Prostate gland (tissue), 2 donors: ENCODE data around the gene HSP90AB1. TPM values are rescaled to one million over a fixed set of nuclear protein-coding genes. Genes with fewer than 3 reads are reported as not detected.

Source experiments
- DNase-seq: peaks from one replicate; pipeline ENCODE4 v3.0.0-alpha.2; 2019; ENCODE audit warnings: low spot score
- H3K27ac ChIP-seq, 2 donors: fragments of 200-600 bp; sonication (generic); 2 replicates each; pipeline ENCODE4 v1.5.1; 2017 to 2019
- H3K27me3 ChIP-seq: fragments of 200-600 bp; sonication (generic); replicated peaks from 2 replicates; pipeline ENCODE4 v1.5.1; 2019; ENCODE audit not compliant: insufficient read depth
- H3K36me3 ChIP-seq, 2 donors: fragments of 200-600 bp; sonication (generic); 1 replicate in 1 of 2; 2 replicates in 1 of 2; pipeline versions ENCODE4 v1.5.1 to v1.8.1; 2017 to 2019
- H3K4me1 ChIP-seq: fragments of 200-600 bp; sonication (generic); replicated peaks from 2 replicates; pipeline ENCODE4 v1.5.1; 2019
- H3K4me3 ChIP-seq, 2 donors: fragments of 200-600 bp; sonication (generic); 2 replicates each; pipeline ENCODE4 v1.5.1; 2017 to 2019
- H3K9me3 ChIP-seq: fragments of 200-600 bp; sonication (generic); 2 replicates; pipeline ENCODE4 v1.5.1; 2017
- POLR2A ChIP-seq: fragments of 450-650 bp; IDR thresholded peaks from one replicate; pipeline ENCODE4 v1.6.1; 2016; ENCODE audit warnings: antibody characterized with exemption, mild to moderate bottlenecking
- POLR2AphosphoS5 ChIP-seq: sonication (generic); formaldehyde crosslinking; IDR thresholded peaks from one replicate; pipeline ENCODE4 v1.6.1; 2017; ENCODE audit warnings: antibody characterized with exemption
- WGBS: methylation state at CpG from one replicate; pipeline ENCODE4 v1.1.5; 2018; 5-methylcytosine and 5-hydroxymethylcytosine counted together
- intact Hi-C: fragments of 100-400 bp; cut with DNase I; formaldehyde crosslinking; loops from one replicate; pipeline ENCODE4 v1.14.2; 2022
- total RNA-seq, 2 donors: library from RNA; depleted of rRNA; stranded (reverse); fragments of >200 nt; gene quantifications; one replicate each; pipeline ENCODE4 v1.1.0, GENCODE V29; 2016
- TF ChIP-seq, protein P1 (sequence below), 4 experiments: fragments of 200-600 bp in 2 of 4; fragments of 450-650 bp in 2 of 4; sonication (generic) in 2 of 4; IDR thresholded peaks; 1 replicate in 3 of 4; 2 replicates in 1 of 4; pipeline ENCODE4 v1.5.1; 2016 to 2019; ENCODE audit warnings: antibody characterized with exemption in 4 of 4, mild to moderate bottlenecking in 2 of 4, moderate library complexity in 2 of 4

Gene HSP90AB1
- total RNA-seq, 2 donors from 2014 or later: 650 to 805 TPM

DNA sequence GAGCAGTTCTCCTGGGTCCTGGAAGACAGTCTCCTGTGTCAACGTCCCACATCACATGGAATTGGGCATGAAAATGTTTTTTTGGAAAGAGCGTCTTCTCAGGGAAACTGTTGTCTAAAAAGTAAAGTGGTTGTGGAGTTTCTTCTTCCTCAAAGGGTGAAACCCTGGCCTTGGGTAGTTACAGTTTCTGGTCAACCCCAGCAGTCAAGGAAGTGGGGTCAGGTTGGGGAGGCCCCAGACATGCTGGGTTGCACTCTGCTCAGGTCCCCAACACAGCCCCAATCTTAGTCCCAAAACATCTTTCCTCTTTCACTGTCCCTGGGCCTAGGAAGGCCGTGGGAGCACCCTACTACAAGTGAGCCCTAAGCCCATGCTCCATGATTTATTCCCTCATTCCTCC is 19.4 kb downstream of the HSP90AB1 start:
- 84% methylated on average over 3 of the region's 3 CpGs for WGBS
- DNase-seq: no peak
- Histone ChIP-seq H3K36me3 (no peaks in the 10 kb centered on the region), H3K27ac (no peak overlapping the region), H3K4me3 (no peak overlapping the region), H3K27me3 (no peaks in the 10 kb centered on the region), H3K9me3 (no peaks in the 10 kb centered on the region), H3K4me1 (peaks cover 12% of the 10 kb centered on the region)
- intact Hi-C loops: loop anchor here (5.0 kb wide), 1 partner anchor 41 kb away; no protein-coding TSS in a partner anchor
- TF ChIP-seq, protein P1, sequence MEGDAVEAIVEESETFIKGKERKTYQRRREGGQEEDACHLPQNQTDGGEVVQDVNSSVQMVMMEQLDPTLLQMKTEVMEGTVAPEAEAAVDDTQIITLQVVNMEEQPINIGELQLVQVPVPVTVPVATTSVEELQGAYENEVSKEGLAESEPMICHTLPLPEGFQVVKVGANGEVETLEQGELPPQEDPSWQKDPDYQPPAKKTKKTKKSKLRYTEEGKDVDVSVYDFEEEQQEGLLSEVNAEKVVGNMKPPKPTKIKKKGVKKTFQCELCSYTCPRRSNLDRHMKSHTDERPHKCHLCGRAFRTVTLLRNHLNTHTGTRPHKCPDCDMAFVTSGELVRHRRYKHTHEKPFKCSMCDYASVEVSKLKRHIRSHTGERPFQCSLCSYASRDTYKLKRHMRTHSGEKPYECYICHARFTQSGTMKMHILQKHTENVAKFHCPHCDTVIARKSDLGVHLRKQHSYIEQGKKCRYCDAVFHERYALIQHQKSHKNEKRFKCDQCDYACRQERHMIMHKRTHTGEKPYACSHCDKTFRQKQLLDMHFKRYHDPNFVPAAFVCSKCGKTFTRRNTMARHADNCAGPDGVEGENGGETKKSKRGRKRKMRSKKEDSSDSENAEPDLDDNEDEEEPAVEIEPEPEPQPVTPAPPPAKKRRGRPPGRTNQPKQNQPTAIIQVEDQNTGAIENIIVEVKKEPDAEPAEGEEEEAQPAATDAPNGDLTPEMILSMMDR (IDR thresholded peaks at IDR 0.05): no peak
- no peak for TF ChIP-seq POLR2AphosphoS5
- no peak for TF ChIP-seq POLR2A

DNA sequence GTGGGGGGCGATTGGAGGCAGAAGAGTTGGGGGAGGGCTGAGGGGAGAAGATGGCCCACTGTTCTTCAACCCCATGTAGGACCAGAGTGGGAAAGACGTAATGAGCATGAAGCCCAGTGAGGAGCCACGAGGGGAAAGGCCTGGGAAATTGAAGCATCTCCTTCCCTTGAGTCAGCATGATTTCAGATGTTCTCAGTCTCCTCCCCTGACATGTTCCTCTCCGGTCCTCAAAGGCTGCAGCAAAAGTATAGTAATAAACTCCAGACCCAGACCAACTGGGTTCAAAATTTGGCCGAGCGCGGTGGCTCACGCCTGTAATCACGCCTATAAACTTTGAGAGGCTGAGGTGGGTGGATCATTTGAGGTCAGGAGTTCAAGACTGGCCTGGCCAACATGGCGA is 20.4 kb downstream of the HSP90AB1 start:
- Histone ChIP-seq H3K27ac (no peak overlapping the region), H3K36me3 (no peaks in the 10 kb centered on the region), H3K27me3 (no peaks in the 10 kb centered on the region), H3K4me1 (peaks cover 12% of the 10 kb centered on the region), H3K4me3 (no peak overlapping the region), H3K9me3 (no peaks in the 10 kb centered on the region)
- intact Hi-C loops: loop anchor here (5.0 kb wide), 1 partner anchor 40 kb away; no protein-coding TSS in a partner anchor
- TF ChIP-seq POLR2AphosphoS5 (no peak), POLR2A (no peak)
- TF ChIP-seq, protein P1 (IDR thresholded peaks at IDR 0.05): no peak
- 52% methylated on average over 10 of the region's 10 CpGs for WGBS
- no peak for DNase-seq

DNA sequence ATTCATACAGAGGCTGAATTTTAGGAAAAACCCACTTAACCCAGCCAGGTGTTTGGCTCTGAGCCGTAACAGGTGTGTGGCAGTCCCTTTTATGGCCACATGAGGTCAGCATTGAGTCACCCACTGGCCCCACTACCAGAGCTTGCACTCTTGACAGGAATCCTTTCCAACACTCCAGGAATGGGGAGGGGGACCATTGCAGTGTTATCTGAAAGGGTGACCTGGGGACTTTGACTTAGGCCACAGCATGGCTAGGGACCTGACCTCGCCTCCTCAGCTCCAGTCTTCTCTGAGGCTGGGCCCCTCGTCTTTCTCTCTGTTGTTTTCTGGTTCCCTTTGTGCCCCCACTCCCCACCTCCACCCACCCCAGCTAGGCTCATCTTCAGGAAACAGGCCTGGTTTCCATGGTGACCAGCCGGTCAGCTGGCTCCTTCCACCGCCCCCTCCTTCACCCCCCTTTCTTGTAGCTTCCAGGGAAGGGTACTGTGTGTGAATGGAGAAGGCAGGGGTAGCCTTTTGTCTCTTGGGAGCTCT is 21.3 kb downstream of the HSP90AB1 start:
- no peak overlapping the region for H3K27ac ChIP-seq
- no peaks in the 10 kb centered on the region for H3K36me3 ChIP-seq
- intact Hi-C loops: loop anchor here (2.0 to 5.0 kb wide), 2 partner anchors 39 to 71 kb away; no protein-coding TSS in a partner anchor
- 19% methylated on average over 5 of the region's 5 CpGs for WGBS
- H3K4me1 ChIP-seq: peaks cover 12% of the 10 kb centered on the region
- no peaks in the 10 kb centered on the region for H3K9me3 ChIP-seq
- DNase-seq: peak; percentile 43
- no peak overlapping the region for H3K4me3 ChIP-seq
- no peaks in the 10 kb centered on the region for H3K27me3 ChIP-seq
- TF ChIP-seq POLR2A: no peak
- TF ChIP-seq, protein P1 (IDR thresholded peaks at IDR 0.05): peak; percentile 83 to 88 (median 86)
- peak; percentile 35 for TF ChIP-seq POLR2AphosphoS5

DNA sequence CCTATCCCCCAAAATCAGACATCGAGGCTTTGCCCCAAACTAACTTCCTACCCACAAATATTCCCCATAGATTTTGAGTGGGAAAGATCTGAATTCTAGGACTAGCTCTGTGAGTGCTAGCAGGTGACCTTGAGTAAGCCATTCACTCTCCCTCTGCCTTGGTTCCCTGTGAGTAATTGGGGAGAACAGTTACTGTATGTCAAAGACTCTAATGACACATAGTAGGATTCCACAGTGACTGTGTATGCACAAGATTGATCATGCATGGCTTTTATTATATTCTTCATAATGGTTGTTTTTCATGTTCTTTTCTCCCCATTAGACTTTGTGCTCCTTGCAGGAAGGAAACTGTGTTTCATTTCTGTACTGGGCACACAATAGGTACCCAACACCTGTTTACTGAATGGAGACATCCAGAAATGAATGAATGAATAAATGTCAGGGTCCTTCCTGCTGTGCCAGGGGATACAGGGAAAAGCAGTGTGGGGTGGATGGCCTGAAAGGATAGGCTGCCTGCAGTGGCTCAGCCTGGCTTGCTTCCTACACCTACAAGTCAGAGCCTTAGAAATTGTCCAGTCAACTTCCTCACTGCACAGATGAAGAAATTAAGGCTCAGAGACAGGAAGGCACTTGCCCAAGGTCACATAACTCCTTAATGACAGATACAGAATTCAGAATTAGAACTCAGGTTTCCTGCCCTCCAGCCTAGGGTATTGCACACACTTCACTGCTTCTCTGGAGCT is 22.4 kb downstream of the HSP90AB1 start:
- Histone ChIP-seq H3K4me1 (peaks cover under 1% of the 10 kb centered on the region), H3K36me3 (no peaks in the 10 kb centered on the region), H3K4me3 (no peak overlapping the region), H3K27ac (no peak overlapping the region), H3K27me3 (no peaks in the 10 kb centered on the region), H3K9me3 (no peaks in the 10 kb centered on the region)
- no peak for DNase-seq
- 81% methylated on average over 1 of the region's 1 CpG for WGBS
- intact Hi-C loops: loop anchor here (2.0 to 5.0 kb wide), 2 partner anchors 38 to 69 kb away; no protein-coding TSS in a partner anchor
- TF ChIP-seq POLR2AphosphoS5 (no peak), POLR2A (no peak)
- TF ChIP-seq, protein P1 (IDR thresholded peaks at IDR 0.05): no peak
